A549 (cell line): Measurements from ENCODE around the gene HSPB9. TPM values are rescaled to one million over a fixed set of nuclear protein-coding genes. Genes with fewer than 3 reads are reported as not detected.

Experiments
- ATAC-seq, 2 experiments: fragments of 200-7000 bp in 1 of 2; fragments of >200 bp in 1 of 2; cut with Nextera tagmentation in 1 of 2; cut with Tn5 transposase in 1 of 2; 3 replicates each; pipeline versions ENCODE4 v1.8.0 to v1.9.1; 2018 to 2020; ENCODE audit warnings: mild to moderate bottlenecking in 1 of 2, moderate library complexity in 1 of 2
- CTCF ChIA-PET: fragments of 300-600 bp; sonication (Branson Sonifier 250); formaldehyde crosslinking; extraction: SDS; loops from one replicate; lab custom pipeline; 2021; ENCODE audit warnings: antibody characterized with exemption, inconsistent platforms; lab: Yijun Ruan, JAX
- POLR2A ChIA-PET: fragments of 350-600 bp; formaldehyde crosslinking; extraction: SDS; loops from one replicate; lab custom pipeline; 2021; ENCODE audit warnings: antibody characterized with exemption, inconsistent platforms; lab: Yijun Ruan, JAX
- DNase-seq, 2 experiments: peaks; one replicate each; pipeline versions ENCODE4 v3.0.0 to v3.0.0-alpha.2; 2011 to 2016; ENCODE audit warnings: low read depth in 1 of 2, low spot score in 1 of 2
- FAIRE-seq: peaks from 2 replicates; lab custom pipeline; 2011; peaks lifted over from hg19 to GRCh38; lab: Jason Lieb, UNC
- H3K27ac ChIP-seq, 2 experiments: fragments of >200 bp; sonication (Bioruptor Twin); formaldehyde crosslinking; 3 replicates each; pipeline ENCODE4 v1.5.1; 2016 to 2017
- H3K4me1 ChIP-seq: fragments of >200 bp; sonication (Bioruptor Twin); formaldehyde crosslinking; 3 replicates; pipeline ENCODE4 v1.6.1; 2016
- H3K4me2 ChIP-seq: fragments of >200 bp; sonication (Bioruptor Twin); formaldehyde crosslinking; 3 replicates; pipeline ENCODE4 v1.6.1; 2016
- H3K4me3 ChIP-seq: fragments of >200 bp; sonication (Bioruptor Twin); formaldehyde crosslinking; 3 replicates; pipeline ENCODE4 v1.5.1; 2016
- H3K9me3 ChIP-seq: fragments of >200 bp; sonication (Bioruptor Twin); formaldehyde crosslinking; 3 replicates; pipeline ENCODE4 v1.6.1; 2016
- ATOH8 ChIP-seq: fragments of 250-450 bp; sonication (Bioruptor Pico); IDR thresholded peaks from 2 replicates; pipeline ENCODE4 v1.5.0; 2020; ENCODE audit warnings: low read depth, mild to moderate bottlenecking, moderate library complexity
- BCL3 ChIP-seq: fragments of >200 bp; sonication (Bioruptor Twin); formaldehyde crosslinking; IDR thresholded peaks from 3 replicates; pipeline ENCODE4 v1.6.1; 2016
- BHLHE40 ChIP-seq: IDR thresholded peaks from 2 replicates; pipeline ENCODE4 v1.6.1; 2012; ENCODE audit warnings: low read depth, low read length, inconsistent platforms
- CBX2 ChIP-seq: fragments of 200-600 bp; sonication (generic); IDR thresholded peaks from 2 replicates; pipeline ENCODE4 v1.6.1; 2016; ENCODE audit warnings: low read depth, mild to moderate bottlenecking, borderline replicate concordance
- CBX8 ChIP-seq: fragments of 200-600 bp; sonication (generic); IDR thresholded peaks from 2 replicates; pipeline ENCODE4 v1.6.1; 2016
- CHD2 ChIP-seq: fragments of 150-350 bp; IDR thresholded peaks from 2 replicates; pipeline ENCODE4 v1.6.1; 2014; ENCODE audit warnings: low read length; ENCODE audit not compliant: partially characterized antibody
- CHD4 ChIP-seq: fragments of 200-600 bp; sonication (generic); IDR thresholded peaks from 2 replicates; pipeline ENCODE4 v1.6.1; 2016; ENCODE audit warnings: antibody characterized with exemption, mild to moderate bottlenecking, borderline replicate concordance
- CTCF ChIP-seq: fragments of >200 bp; sonication (Bioruptor Twin); formaldehyde crosslinking; IDR thresholded peaks from 3 replicates; pipeline ENCODE4 v1.5.1; 2016
- EHMT2 ChIP-seq: fragments of 200-600 bp; sonication (generic); IDR thresholded peaks from 2 replicates; pipeline ENCODE4 v1.6.1; 2016; ENCODE audit warnings: antibody characterized with exemption, low read depth, mild to moderate bottlenecking, moderate library complexity
- ELK1 ChIP-seq: fragments of 150-350 bp; IDR thresholded peaks from 2 replicates; pipeline ENCODE4 v1.6.1; 2014; ENCODE audit warnings: low read depth, mild to moderate bottlenecking, low read length
- EP300 ChIP-seq, 2 experiments: fragments of >200 bp; sonication (Bioruptor Twin); formaldehyde crosslinking; IDR thresholded peaks; 2 replicates in 1 of 2; 3 replicates in 1 of 2; pipeline ENCODE4 v1.6.1; 2016 to 2017
- FOSL2 ChIP-seq, 2 experiments: fragments of 450-650 bp in 1 of 2; fragments of >200 bp in 1 of 2; sonication (Bioruptor Twin) in 1 of 2; formaldehyde crosslinking; IDR thresholded peaks; 2 replicates each; pipeline versions ENCODE4 v1.5.0 to v1.6.1; 2016 to 2020; ENCODE audit warnings: mild to moderate bottlenecking in 1 of 2, moderate library complexity in 1 of 2
- FOXS1 ChIP-seq: fragments of 250-450 bp; sonication (Bioruptor Pico); IDR thresholded peaks from 2 replicates; pipeline ENCODE4 v1.5.0; 2020; ENCODE audit warnings: mild to moderate bottlenecking, moderate library complexity
- HDAC2 ChIP-seq: fragments of 200-600 bp; sonication (generic); IDR thresholded peaks from 2 replicates; pipeline ENCODE4 v1.6.1; 2016
- HES2 ChIP-seq: fragments of >200 bp; sonication (Bioruptor Twin); formaldehyde crosslinking; IDR thresholded peaks from 2 replicates; pipeline ENCODE4 v1.6.1; 2016
- HOXA7 ChIP-seq: fragments of 250-450 bp; sonication (Bioruptor Pico); IDR thresholded peaks from 2 replicates; pipeline ENCODE4 v1.5.0; 2020; ENCODE audit warnings: mild to moderate bottlenecking, moderate library complexity
- HOXB13 ChIP-seq: fragments of 250-450 bp; sonication (Bioruptor Pico); IDR thresholded peaks from 2 replicates; pipeline ENCODE4 v1.5.0; 2020; ENCODE audit warnings: low read depth, mild to moderate bottlenecking, moderate library complexity
- KDM1A ChIP-seq: fragments of 200-600 bp; sonication (generic); IDR thresholded peaks from 2 replicates; pipeline ENCODE4 v1.6.1; 2016; ENCODE audit warnings: low read depth, mild to moderate bottlenecking
- KDM5A ChIP-seq: fragments of 200-600 bp; sonication (generic); IDR thresholded peaks from 2 replicates; pipeline ENCODE4 v1.6.1; 2016; ENCODE audit warnings: antibody characterized with exemption, mild to moderate bottlenecking
- MAX ChIP-seq: IDR thresholded peaks from 2 replicates; pipeline ENCODE4 v1.6.1; 2012
- NFE2L2 ChIP-seq: fragments of 150-350 bp; conservative IDR thresholded peaks from 2 replicates; pipeline ENCODE4 v1.6.1; 2014; ENCODE audit warnings: low read length
- PBX3 ChIP-seq: IDR thresholded peaks from 2 replicates; pipeline ENCODE4 v1.6.1; 2012
- POLR2AphosphoS2 ChIP-seq: conservative IDR thresholded peaks from 2 replicates; pipeline ENCODE4 v1.6.1; 2012; ENCODE audit warnings: low read length, improper control_type of control experiment, inconsistent platforms
- RAD21 ChIP-seq, 2 experiments: fragments of >200 bp in 1 of 2; sonication (Bioruptor Twin) in 1 of 2; formaldehyde crosslinking in 1 of 2; IDR thresholded peaks in 1 of 2; conservative IDR thresholded peaks in 1 of 2; 2 replicates in 1 of 2; 3 replicates in 1 of 2; pipeline ENCODE4 v1.6.1; 2012 to 2018; ENCODE audit warnings: inconsistent platforms in 1 of 2
- RARB ChIP-seq: fragments of 250-450 bp; sonication (Bioruptor Pico); IDR thresholded peaks from 2 replicates; pipeline ENCODE4 v1.8.0; 2021; ENCODE audit warnings: mild to moderate bottlenecking, moderate library complexity
- RNF2 ChIP-seq: fragments of 200-600 bp; sonication (generic); IDR thresholded peaks from 2 replicates; pipeline ENCODE4 v1.6.1; 2016; ENCODE audit warnings: low read depth, mild to moderate bottlenecking, antibody characterized with exemption, moderate library complexity, borderline replicate concordance
- SREBF2 ChIP-seq: fragments of 450-650 bp; IDR thresholded peaks from 2 replicates; pipeline ENCODE4 v1.6.1; 2014; ENCODE audit warnings: mild to moderate bottlenecking, moderate library complexity
- TFCP2L1 ChIP-seq: fragments of 250-450 bp; sonication (Bioruptor Pico); IDR thresholded peaks from 2 replicates; pipeline ENCODE4 v1.5.0; 2021; ENCODE audit warnings: mild to moderate bottlenecking
- TP53 ChIP-seq: fragments of 250-450 bp; sonication (Bioruptor Pico); IDR thresholded peaks from 2 replicates; pipeline ENCODE4 v1.5.0; 2021; ENCODE audit warnings: mild to moderate bottlenecking, moderate library complexity
- USF2 ChIP-seq: fragments of 450-650 bp; IDR thresholded peaks from 2 replicates; pipeline ENCODE4 v1.6.1; 2014; ENCODE audit warnings: antibody characterized with exemption
- ZC3H11A ChIP-seq: fragments of 450-650 bp; IDR thresholded peaks from 2 replicates; pipeline ENCODE4 v1.6.1; 2014; ENCODE audit warnings: antibody characterized with exemption, mild to moderate bottlenecking
- ZSCAN20 ChIP-seq: fragments of 250-450 bp; sonication (Bioruptor Pico); IDR thresholded peaks from 2 replicates; pipeline ENCODE4 v1.8.0; 2022; ENCODE audit warnings: mild to moderate bottlenecking, moderate library complexity
- whole genome bisulfite sequencing: methylation state at CpG from one replicate; pipeline ENCODE4 v1.1.6; 2017; ENCODE audit errors: missing lambda C conversion rate; 5-methylcytosine and 5-hydroxymethylcytosine counted together
- polyA plus RNA-seq, 4 experiments: library from polyadenylated mRNA; depleted of rRNA in 3 of 4; stranded (reverse); fragments of >200 nt; fragmentation: RNase III in 1 of 4; extraction: RNeasy Plus Mini Kit Qiagen cat#74134 plus additional on column Dnase treatment in 1 of 4; gene quantifications; 2 replicates in 3 of 4; 3 replicates in 1 of 4; pipeline ENCODE4 v1.2.3, GENCODE V29; 2011 to 2017

The HSPB9 gene
- polyA plus RNA-seq, 2 of the 4 experiments (the other 2 are of a cell fraction) = 0.04 TPM; not detected in 1

- peak within 1 kb of the TSS; percentile 94 to 98 for H3K27ac ChIP-seq
- 19% methylated on average over 31 of the region's 57 CpGs for WGBS
- ATAC-seq = peak; percentile 78 to 93
- H3K9me3 ChIP-seq = no peaks in the 10 kb centered on the region
- ChIA-PET POLR2A (interaction anchor here (0.6 to 1.6 kb wide), 13 partner anchors 11 to 455 kb away, joined by 3 to 10 read pairs (median 4); partner anchors contain the start of genes ACLY, CNP, DNAJC7 and ODAD4), CTCF (interaction anchor here (0.6 to 39.5 kb wide), 17 partner anchors 10 to 406 kb away, joined by 3 to 658 read pairs (median 7); partner anchors contain the start of genes CNP, DNAJC7, HCRT and KCNH4)
- peaks cover 16% of the 10 kb centered on the region for H3K4me1 ChIP-seq
- H3K4me2 ChIP-seq = peak within 1 kb of the TSS; percentile 96
- DNase-seq = peak; percentile 89 to 99
- peak within 1 kb of the TSS; percentile 93 for H3K4me3 ChIP-seq
- peak; percentile 28 for FAIRE-seq
- no peak for TF ChIP-seq CBX2
- TF ChIP-seq ATOH8 (CRISPR knock-in tag) = no peak
- TF ChIP-seq HOXA7 (CRISPR knock-in tag) = no peak
- no peak for TF ChIP-seq RARB
- peak; percentile 75; the same call in 1 of the 3 replicates for TF ChIP-seq BCL3
- no peak for TF ChIP-seq HOXB13 (CRISPR knock-in tag)
- no peak for TF ChIP-seq PBX3
- TF ChIP-seq TFCP2L1 (CRISPR knock-in tag) = no peak
- TF ChIP-seq FOXS1 (CRISPR knock-in tag) = no peak
- no peak for TF ChIP-seq BHLHE40
- no peak for TF ChIP-seq CHD4
- TF ChIP-seq FOSL2 (IDR thresholded peaks at IDR 0.05) = no peak
- no peak for TF ChIP-seq FOSL2 (CRISPR knock-in tag; IDR thresholded peaks at IDR 0.05)
- no peak for TF ChIP-seq ELK1
- no peak for TF ChIP-seq CBX8
- TF ChIP-seq EP300 (IDR thresholded peaks at IDR 0.05) = no peak
- no peak for TF ChIP-seq ZSCAN20 (CRISPR knock-in tag)
- no peak for TF ChIP-seq KDM5A
- no peak for TF ChIP-seq CHD2
- TF ChIP-seq SREBF2 = no peak
- TF ChIP-seq CTCF = no peak
- TF ChIP-seq RAD21 (conservative IDR thresholded peaks at IDR 0.05 in 1 of 2, IDR thresholded peaks at IDR 0.05 in 1 of 2) = no peak
- no peak for TF ChIP-seq KDM1A
- TF ChIP-seq USF2 = no peak
- no peak for TF ChIP-seq POLR2AphosphoS2
- no peak for TF ChIP-seq TP53 (CRISPR knock-in tag)
- TF ChIP-seq NFE2L2 = no peak
- TF ChIP-seq EHMT2 = no peak
- TF ChIP-seq MAX = peak; percentile 95
- TF ChIP-seq HDAC2 = no peak
- no peak for TF ChIP-seq ZC3H11A
- TF ChIP-seq RNF2 = no peak
- TF ChIP-seq HES2 = no peak
These were observed 1.5 kb upstream of the HSPB9 start, which contains the start of gene KAT2A for GRCh38 chr17:42120770-42121769. Gene KAT2A (minus strand): TSS chr17:42121367. CDS start chr17:42121304, 63 bp downstream.
